Breast epithelium (tissue), 3 donors: ENCODE measurements around the gene TRAPPC3.

Source experiments
- POLR2A ChIP-seq: fragments of 450-650 bp; IDR thresholded peaks from one replicate; pipeline ENCODE4 v1.6.1; 2016; ENCODE audit warnings: antibody characterized with exemption, mild to moderate bottlenecking, moderate library complexity
- TF ChIP-seq, protein P1 (sequence below), 3 donors: fragments of 450-650 bp; IDR thresholded peaks; one replicate each; pipeline ENCODE4 v1.5.1; 2016 to 2017; ENCODE audit warnings: antibody characterized with exemption in 3 of 3, mild to moderate bottlenecking in 3 of 3, moderate library complexity in 3 of 3

DNA sequence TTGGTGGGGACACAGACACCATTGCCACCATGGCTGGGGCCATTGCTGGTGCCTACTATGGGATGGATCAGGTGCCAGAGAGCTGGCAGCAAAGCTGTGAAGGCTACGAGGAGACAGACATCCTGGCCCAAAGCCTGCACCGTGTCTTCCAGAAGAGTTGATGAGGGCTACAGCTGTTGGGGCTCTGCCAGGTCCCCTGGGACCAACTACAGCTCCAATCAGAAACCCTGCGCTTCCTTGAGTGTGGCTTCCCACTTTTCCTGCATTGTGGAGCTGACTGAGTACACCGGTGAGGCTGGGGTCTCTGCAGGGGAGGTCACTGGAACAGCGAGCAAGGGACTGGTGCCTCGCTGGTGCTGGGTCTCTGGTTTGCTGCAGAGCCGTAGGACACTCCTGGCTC, 56.1 kb downstream of the TRAPPC3 start:
- TF ChIP-seq, protein P1, sequence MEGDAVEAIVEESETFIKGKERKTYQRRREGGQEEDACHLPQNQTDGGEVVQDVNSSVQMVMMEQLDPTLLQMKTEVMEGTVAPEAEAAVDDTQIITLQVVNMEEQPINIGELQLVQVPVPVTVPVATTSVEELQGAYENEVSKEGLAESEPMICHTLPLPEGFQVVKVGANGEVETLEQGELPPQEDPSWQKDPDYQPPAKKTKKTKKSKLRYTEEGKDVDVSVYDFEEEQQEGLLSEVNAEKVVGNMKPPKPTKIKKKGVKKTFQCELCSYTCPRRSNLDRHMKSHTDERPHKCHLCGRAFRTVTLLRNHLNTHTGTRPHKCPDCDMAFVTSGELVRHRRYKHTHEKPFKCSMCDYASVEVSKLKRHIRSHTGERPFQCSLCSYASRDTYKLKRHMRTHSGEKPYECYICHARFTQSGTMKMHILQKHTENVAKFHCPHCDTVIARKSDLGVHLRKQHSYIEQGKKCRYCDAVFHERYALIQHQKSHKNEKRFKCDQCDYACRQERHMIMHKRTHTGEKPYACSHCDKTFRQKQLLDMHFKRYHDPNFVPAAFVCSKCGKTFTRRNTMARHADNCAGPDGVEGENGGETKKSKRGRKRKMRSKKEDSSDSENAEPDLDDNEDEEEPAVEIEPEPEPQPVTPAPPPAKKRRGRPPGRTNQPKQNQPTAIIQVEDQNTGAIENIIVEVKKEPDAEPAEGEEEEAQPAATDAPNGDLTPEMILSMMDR (IDR thresholded peaks at IDR 0.05) = no peak
- no peak for TF ChIP-seq POLR2A
